GM12878 (cell line): ENCODE data around the gene SSUH2. TPM values are rescaled to one million over a fixed set of nuclear protein-coding genes. Genes with fewer than 3 reads are reported as not detected.

Source experiments
- ATAC-seq: fragments of 200-7000 bp; cut with Tn5 transposase; 3 replicates; pipeline ENCODE4 v1.9.1; 2020; ENCODE audit warnings: mild to moderate bottlenecking, moderate library complexity
- BruUV-seq: library from RNA; stranded (reverse); fragments of 400-500 nt; replicated peaks from 2 replicates; lab custom pipeline; 2021; lab: Mats Ljungman, UMichigan
- CTCF ChIA-PET: fragments of 300-600 bp; sonication (Branson Sonifier 250); formaldehyde crosslinking; extraction: SDS; loops from one replicate; lab custom pipeline; 2021; ENCODE audit warnings: inconsistent platforms; lab: Yijun Ruan, JAX
- POLR2A ChIA-PET: fragments of 350-600 bp; formaldehyde crosslinking; extraction: SDS; loops from one replicate; lab custom pipeline; 2021; ENCODE audit warnings: inconsistent platforms; lab: Charles Lee
- RAD21 ChIA-PET: fragments of 300-600 bp; sonication (Branson Sonifier 250); formaldehyde crosslinking; loops from one replicate; lab custom pipeline; 2023; ENCODE audit warnings: antibody characterized with exemption; ENCODE audit not compliant: unreplicated experiment; lab: Charles Lee
- SMC1A ChIA-PET: fragments of 300-600 bp; sonication (Branson Sonifier 250); formaldehyde crosslinking; loops from one replicate; lab custom pipeline; 2023; ENCODE audit not compliant: unreplicated experiment, uncharacterized antibody; lab: Charles Lee
- DNase-seq: peaks from one replicate; pipeline ENCODE4 v3.0.0-alpha.2; 2011; ENCODE audit warnings: low read depth, low spot score
- FAIRE-seq: peaks from 3 replicates; lab custom pipeline; 2011; peaks lifted over from hg19 to GRCh38; lab: Jason Lieb, UNC
- H2AFZ ChIP-seq: 2 replicates; pipeline ENCODE4 v1.6.0; 2011; ENCODE audit warnings: low read depth, low read length, control low read depth; ENCODE audit not compliant: control insufficient read depth
- H3K27ac ChIP-seq: 2 replicates; pipeline ENCODE4 v1.5.1; 2011; ENCODE audit warnings: control low read depth; ENCODE audit not compliant: control insufficient read depth, insufficient read depth
- H3K27me3 ChIP-seq, 2 experiments: replicated peaks in 1 of 2; 2 replicates each; pipeline versions ENCODE4 v1.6.0 to v1.6.1; 2011; ENCODE audit warnings: low read length in 1 of 2; ENCODE audit not compliant: control insufficient read depth in 2 of 2, insufficient read depth in 2 of 2
- H3K36me3 ChIP-seq, 2 experiments: 2 replicates each; pipeline ENCODE4 v1.5.1; 2011; ENCODE audit warnings: low read length in 1 of 2; ENCODE audit not compliant: control insufficient read depth in 2 of 2, insufficient read depth in 2 of 2
- H3K4me1 ChIP-seq: 2 replicates; pipeline ENCODE4 v1.6.1; 2011; ENCODE audit warnings: mild to moderate bottlenecking, low read length, moderate library complexity, mixed read lengths; ENCODE audit not compliant: control insufficient read depth, insufficient read depth
- H3K4me2 ChIP-seq: 2 replicates; pipeline ENCODE4 v1.6.0; 2011; ENCODE audit warnings: control low read depth; ENCODE audit not compliant: control insufficient read depth, insufficient read depth
- H3K4me3 ChIP-seq: fragments of 200-600 bp; sonication (generic); 2 replicates; pipeline ENCODE4 v1.5.1; 2016
- H3K79me2 ChIP-seq: 2 replicates; pipeline ENCODE4 v1.6.0; 2011; ENCODE audit warnings: low read length; ENCODE audit not compliant: control insufficient read depth, insufficient read depth
- H3K9ac ChIP-seq: 2 replicates; pipeline ENCODE4 v1.8.0; 2011; ENCODE audit warnings: low read length, control low read depth, mixed read lengths; ENCODE audit not compliant: control insufficient read depth, insufficient read depth
- H3K9me3 ChIP-seq: replicated peaks from 3 replicates; pipeline ENCODE4 v1.5.1; 2011; ENCODE audit warnings: mild to moderate bottlenecking, low read length; ENCODE audit not compliant: control insufficient read depth, insufficient read depth
- H4K20me1 ChIP-seq: 2 replicates; pipeline ENCODE4 v1.6.0; 2011; ENCODE audit not compliant: control insufficient read depth, insufficient read depth
- ETV6 ChIP-seq, 2 experiments: fragments of 450-650 bp in 1 of 2; IDR thresholded peaks in 1 of 2; conservative IDR thresholded peaks in 1 of 2; 2 replicates each; pipeline ENCODE4 v1.6.1; 2014; ENCODE audit warnings: antibody characterized with exemption in 1 of 2, borderline replicate concordance in 1 of 2, low read depth in 1 of 2, mild to moderate bottlenecking in 1 of 2, moderate library complexity in 1 of 2
- GATAD2B ChIP-seq: fragments of 450-650 bp; conservative IDR thresholded peaks from 2 replicates; pipeline ENCODE4 v1.6.1; 2017; ENCODE audit warnings: low read depth, mild to moderate bottlenecking, moderate library complexity
- MYC ChIP-seq: IDR thresholded peaks from 2 replicates; pipeline ENCODE4 v1.6.1; 2011; ENCODE audit warnings: mild to moderate bottlenecking, low read length, moderate library complexity, inconsistent platforms; ENCODE audit not compliant: insufficient read depth, insufficient replicate concordance, insufficient read length, severe bottlenecking
- PML ChIP-seq: IDR thresholded peaks from 2 replicates; pipeline ENCODE4 v1.6.1; 2012; ENCODE audit warnings: low read length, inconsistent platforms
- WGBS: methylation state at CpG from one replicate; pipeline ENCODE4 v1.1.6; 2016; ENCODE audit warnings: low lambda C conversion rate; ENCODE audit not compliant: insufficient replicate concordance, insufficient coverage; ENCODE audit errors: missing lambda C conversion rate; 5-methylcytosine and 5-hydroxymethylcytosine counted together
- in situ Hi-C: fragments of 300-500 bp; cut with MboI; formaldehyde crosslinking; loops from 9 replicates; pipeline ENCODE4 v1.14.3; 2018; ENCODE audit warnings: mixed read lengths
- intact Hi-C: fragments of 100-400 bp; cut with micrococcal nuclease; formaldehyde crosslinking; loops from one replicate; pipeline ENCODE4 v1.14.2; 2022; ENCODE audit not compliant: unreplicated experiment
- polyA plus RNA-seq, 11 experiments: library from polyadenylated mRNA; depleted of rRNA in 4 of 11; unstranded in 6 of 11; stranded (reverse) in 5 of 11; fragments of >200 nt; fragmentation: Nextera tagmentation in 4 of 11; fragmentation: Illumina TruSeq in 1 of 11; extraction: Ambion mirVana in 4 of 11; extraction: Trizol in 1 of 11; gene quantifications; 1 replicate in 1 of 11; 2 replicates in 10 of 11; pipeline versions ENCODE4 v1.2.1 to v1.2.3, GENCODE V29; 2011 to 2016; ENCODE audit warnings: inconsistent platforms in 2 of 11, missing spikeins in 2 of 11, low read depth in 1 of 11
- total RNA-seq, 4 experiments: library from RNA; depleted of rRNA in 3 of 4; stranded (reverse); fragments of >200 nt in 3 of 4; fragmentation: Illumina TruSeq in 1 of 4; extraction: Trizol in 1 of 4; gene quantifications; 2 replicates each; pipeline versions ENCODE4 v1.2.1 to v1.2.3, GENCODE V29; 2013 to 2021
- TF ChIP-seq, protein P1 (sequence below): fragments of 450-650 bp; IDR thresholded peaks from 2 replicates; pipeline ENCODE4 v1.6.1; 2018; ENCODE audit warnings: borderline replicate concordance, mild to moderate bottlenecking; ENCODE audit not compliant: partially characterized antibody
- TF ChIP-seq, protein P2 (sequence below): fragments of 450-650 bp; IDR thresholded peaks from 2 replicates; pipeline ENCODE4 v1.6.1; 2017; ENCODE audit warnings: mild to moderate bottlenecking

Gene SSUH2
- total and polyA plus RNA-seq, 10 of the 15 experiments (the other 5 are each of a cell fraction or from before 2014, with no cell fraction given) = 0.09 to 0.26 TPM; not detected in 8

DNA sequence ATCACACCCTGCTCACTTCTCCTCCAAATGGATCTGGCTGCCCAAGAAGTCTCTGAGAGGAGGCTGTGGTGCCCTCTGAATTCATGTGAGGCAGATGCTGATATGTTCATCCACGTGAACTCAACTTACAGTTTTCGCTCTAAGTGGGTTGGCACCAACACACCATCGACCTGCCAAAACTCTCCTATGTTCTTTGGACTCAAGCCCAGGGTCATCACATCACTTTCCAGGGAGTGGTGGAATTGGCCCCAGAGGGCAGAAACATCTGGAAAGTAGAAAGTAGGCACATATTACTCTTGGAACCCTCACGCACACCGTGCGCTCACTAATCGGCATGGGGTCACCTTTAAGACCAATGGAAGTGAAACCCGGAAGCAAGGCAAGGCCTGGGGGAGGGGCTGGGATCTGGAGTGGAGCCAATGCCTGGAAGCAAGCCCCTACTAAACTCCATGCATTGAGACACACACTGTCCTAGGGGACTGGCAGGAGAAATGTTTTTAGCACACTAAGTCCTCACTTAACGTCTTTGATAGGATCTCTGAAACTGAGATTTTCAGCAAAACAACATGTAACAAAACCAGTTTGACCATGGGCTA is 41.4 kb downstream of the SSUH2 start:
- Histone ChIP-seq H4K20me1 (no peaks in the 10 kb centered on the region), H3K79me2 (no peaks in the 10 kb centered on the region), H3K4me1 (no peaks in the 10 kb centered on the region), H3K27me3 (peaks cover 0 to under 1% of the 10 kb centered on the region in 2 experiments; a peak in 1 of 4 replicates), H2AFZ (no peak overlapping the region), H3K9ac (no peak overlapping the region), H3K36me3 (no peaks in the 10 kb centered on the region), H3K9me3 (no peaks in the 10 kb centered on the region), H3K4me2 (no peak overlapping the region), H3K27ac (no peak overlapping the region), H3K4me3 (no peak overlapping the region)
- CTCF ChIA-PET = no interaction called here
- BruUV-seq = no TSS peak
- FAIRE-seq = no peak
- WGBS = 44% methylated on average over 9 of the region's 9 CpGs
- SMC1A ChIA-PET = no interaction called here
- RAD21 ChIA-PET = no interaction called here
- POLR2A ChIA-PET = no interaction called here
- in situ Hi-C loops (no loop called here), intact Hi-C loops (no loop called here)
- TF ChIP-seq PML (no peak), MYC (no peak), GATAD2B (no peak), ETV6 (conservative IDR thresholded peaks at IDR 0.05 in 1 of 2, IDR thresholded peaks at IDR 0.05 in 1 of 2; ENCODE audit: borderline replicate concordance in 1 of 2, low read depth in 1 of 2) (no peak)
- TF ChIP-seq, protein P1, sequence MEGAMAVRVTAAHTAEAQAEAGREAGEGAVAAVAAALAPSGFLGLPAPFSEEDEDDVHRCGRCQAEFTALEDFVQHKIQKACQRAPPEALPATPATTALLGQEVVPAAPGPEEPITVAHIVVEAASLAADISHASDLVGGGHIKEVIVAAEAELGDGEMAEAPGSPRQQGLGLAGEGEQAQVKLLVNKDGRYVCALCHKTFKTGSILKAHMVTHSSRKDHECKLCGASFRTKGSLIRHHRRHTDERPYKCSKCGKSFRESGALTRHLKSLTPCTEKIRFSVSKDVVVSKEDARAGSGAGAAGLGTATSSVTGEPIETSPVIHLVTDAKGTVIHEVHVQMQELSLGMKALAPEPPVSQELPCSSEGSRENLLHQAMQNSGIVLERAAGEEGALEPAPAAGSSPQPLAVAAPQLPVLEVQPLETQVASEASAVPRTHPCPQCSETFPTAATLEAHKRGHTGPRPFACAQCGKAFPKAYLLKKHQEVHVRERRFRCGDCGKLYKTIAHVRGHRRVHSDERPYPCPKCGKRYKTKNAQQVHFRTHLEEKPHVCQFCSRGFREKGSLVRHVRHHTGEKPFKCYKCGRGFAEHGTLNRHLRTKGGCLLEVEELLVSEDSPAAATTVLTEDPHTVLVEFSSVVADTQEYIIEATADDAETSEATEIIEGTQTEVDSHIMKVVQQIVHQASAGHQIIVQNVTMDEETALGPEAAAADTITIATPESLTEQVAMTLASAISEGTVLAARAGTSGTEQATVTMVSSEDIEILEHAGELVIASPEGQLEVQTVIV = no peak
- TF ChIP-seq, protein P2, sequence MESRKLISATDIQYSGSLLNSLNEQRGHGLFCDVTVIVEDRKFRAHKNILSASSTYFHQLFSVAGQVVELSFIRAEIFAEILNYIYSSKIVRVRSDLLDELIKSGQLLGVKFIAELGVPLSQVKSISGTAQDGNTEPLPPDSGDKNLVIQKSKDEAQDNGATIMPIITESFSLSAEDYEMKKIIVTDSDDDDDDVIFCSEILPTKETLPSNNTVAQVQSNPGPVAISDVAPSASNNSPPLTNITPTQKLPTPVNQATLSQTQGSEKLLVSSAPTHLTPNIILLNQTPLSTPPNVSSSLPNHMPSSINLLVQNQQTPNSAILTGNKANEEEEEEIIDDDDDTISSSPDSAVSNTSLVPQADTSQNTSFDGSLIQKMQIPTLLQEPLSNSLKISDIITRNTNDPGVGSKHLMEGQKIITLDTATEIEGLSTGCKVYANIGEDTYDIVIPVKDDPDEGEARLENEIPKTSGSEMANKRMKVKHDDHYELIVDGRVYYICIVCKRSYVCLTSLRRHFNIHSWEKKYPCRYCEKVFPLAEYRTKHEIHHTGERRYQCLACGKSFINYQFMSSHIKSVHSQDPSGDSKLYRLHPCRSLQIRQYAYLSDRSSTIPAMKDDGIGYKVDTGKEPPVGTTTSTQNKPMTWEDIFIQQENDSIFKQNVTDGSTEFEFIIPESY = no peak
- no peak for DNase-seq
- no peak for ATAC-seq
